GM18517 (cell line): ENCODE data around the gene XPO4.
"Not testable (repeated sequence)": the region's sequence is repeated elsewhere in the genome, so short reads cannot be mapped to it uniquely, and the experiment has no call there.

ENCODE experiments used
- ATAC-seq: cut with Tn5 transposase; IDR thresholded peaks from one replicate; pipeline ENCODE4 v1.9.1; 2021; ENCODE audit warnings: mild to moderate bottlenecking, moderate library complexity; ENCODE audit not compliant: unreplicated experiment

The XPO4 gene

DNA sequence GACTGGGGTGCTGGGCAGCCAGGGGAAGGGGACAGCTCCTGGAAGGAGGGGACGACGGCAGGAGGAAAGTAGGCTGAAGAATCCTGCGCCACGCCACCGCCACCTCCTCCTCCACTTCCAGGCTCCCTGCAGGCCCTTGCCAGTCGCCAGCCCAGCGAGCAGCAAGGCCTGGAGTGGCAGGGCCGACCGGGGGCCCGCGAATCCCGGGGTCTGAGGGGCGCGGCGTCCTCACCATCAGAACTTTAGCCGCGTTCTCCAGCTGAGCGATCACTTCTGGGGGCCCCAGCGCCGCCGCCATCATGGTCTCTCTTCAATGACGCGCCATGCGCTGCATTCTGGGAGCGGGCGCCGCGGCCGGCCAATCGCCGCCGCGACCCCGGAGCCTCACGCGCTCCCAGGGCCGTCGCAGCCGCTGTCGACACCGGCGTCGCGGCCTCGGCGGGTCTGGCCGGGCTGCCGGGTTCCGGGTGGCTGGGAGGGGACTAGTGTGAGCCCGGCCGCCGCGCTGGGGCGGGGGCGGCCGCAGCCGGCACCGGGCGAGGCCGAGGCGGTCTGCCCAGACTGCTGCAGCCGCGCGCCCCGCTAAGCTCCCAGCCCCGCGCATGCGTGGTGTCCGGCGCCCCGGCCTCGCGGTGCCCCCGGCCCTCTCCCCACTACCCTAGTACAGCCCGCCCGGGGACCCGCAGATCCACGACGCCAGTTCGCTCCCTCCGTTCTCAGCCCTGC is at the start of gene XPO4:
Gene XPO4, minus strand, starts transcription at position 309 of the 726 bp plus-strand sequence. Its CDS starts 8 bp downstream, at position 301.
- peak; percentile 93 for ATAC-seq

DNA sequence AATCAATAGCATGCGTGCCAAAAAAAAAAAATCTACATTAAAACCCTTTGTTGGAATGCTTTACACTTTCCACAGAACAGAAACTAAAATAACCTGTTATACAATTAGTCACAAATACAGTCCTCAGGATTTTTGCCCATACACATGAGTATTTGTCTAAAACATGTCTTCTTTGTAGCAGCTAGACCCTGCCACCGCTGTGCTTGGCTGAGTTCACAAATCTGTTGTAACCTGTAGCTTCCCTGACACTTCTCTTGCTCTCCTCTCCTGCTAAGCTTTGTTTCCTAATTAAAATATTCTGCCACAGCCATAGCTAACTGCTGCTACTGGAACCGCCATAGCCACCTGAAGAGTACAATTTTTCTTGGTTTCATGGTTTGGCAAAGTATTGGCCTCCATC is 45.5 kb upstream of the XPO4 start:
- not testable (repeated sequence) for ATAC-seq

DNA sequence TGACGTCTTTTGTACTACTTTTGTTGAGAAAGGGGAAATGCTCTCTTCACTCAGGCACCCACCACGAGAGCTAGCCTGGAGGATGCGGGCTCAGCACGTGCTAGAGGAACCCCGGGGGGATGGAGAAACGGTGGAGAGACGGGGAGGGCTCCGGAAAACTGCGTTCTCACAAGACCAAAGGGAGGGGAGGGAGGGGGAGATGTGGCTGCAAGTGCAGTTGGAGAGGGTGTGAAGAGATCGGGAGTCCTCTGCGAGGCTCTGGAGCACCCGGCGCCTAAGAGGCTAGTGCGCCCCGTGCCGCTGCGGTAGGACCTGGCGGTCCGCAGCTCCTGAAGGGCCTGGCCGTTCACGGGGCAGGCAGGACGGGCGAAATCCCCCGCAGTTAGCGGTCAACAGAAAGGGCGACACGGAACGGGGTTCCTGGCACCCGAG is 43.4 kb upstream of the XPO4 start:
- ATAC-seq = no peak

DNA sequence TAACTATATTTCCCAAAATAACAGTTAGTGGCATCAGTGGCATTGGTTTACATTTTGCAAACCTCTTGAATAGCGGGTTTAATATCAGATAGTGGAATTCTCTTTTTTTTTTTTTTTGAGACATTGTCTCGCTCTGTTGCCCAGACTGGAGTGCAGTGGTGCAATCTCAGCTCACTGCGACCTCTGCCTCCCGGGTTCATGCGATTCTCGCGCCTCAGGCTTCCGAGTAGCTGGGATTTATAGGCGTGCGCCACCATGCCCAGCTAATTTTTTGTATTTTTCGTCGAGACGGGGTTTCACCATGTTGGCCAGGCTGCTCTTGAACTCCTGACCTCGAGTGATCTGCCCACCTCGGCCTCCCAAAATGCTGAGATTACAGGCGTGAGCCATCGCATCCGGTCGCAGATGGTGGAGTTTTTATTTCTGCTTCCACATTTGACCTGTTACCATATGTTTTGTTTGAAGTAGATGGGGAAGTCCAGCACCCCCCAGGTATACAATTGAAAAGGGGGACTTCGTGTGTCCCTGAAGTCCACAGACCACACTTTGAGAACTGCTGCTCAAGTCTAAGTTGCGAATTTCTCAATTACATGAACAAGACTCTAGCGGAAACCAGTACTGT is 40.5 kb upstream of the XPO4 start:
- ATAC-seq = no peak

DNA sequence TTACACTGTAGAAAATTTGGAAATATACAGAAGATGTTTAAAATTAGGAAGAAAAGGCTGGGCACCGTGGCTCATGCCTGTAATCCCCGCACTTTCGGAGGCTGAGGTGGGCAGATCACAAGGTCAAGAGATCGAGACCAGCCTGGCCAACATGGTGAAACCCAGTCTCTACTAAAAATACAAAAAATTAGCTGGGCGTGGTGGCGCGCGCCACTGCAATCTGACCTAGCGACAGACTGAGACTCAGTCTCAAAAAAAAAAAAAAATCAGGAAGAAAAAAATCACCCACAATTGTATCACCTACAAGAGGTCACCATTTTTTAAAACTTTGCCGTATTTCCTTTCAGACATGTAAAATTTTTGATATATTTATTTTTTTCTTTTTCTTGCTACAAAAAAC is 38.0 kb upstream of the XPO4 start:
- ATAC-seq = not testable (repeated sequence)

DNA sequence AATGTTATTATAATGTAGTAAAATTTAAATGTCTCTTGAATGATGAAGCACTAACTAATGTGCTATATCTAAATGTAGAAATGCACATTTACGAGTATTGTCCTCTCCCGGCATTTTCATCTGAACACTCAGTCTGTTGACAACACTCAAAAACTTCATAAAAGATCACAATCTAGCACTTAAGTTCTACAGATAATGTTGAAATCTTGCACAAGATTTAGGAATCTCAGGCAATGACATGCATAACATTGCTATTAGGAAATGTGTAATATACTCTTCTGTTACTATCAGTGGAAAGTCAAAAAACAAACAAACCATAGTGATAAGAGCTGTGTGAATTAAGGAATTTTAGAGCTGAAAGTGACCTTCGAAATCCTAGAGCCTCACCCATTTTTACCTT is 37.5 kb upstream of the XPO4 start:
- no peak for ATAC-seq

DNA sequence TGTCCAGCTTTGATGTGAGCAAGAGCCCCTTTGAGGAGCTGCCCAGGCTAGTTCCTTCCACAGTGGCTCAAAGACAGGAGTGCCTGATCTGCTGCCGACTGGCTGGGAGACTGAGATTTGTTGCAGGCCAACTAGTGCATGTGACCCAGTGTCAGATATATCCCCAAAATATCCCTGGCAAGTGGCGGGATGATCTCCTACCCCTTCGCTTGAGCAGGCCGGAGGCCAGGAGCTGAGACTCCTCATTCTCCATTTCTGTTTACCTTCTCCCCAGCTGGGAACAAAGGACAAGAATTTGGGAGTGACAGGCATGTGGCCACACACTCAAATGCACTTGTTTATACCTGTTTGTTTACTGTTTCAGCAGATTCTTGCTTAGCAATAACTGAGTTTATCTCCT is 37.1 kb upstream of the XPO4 start:
- no peak for ATAC-seq

DNA sequence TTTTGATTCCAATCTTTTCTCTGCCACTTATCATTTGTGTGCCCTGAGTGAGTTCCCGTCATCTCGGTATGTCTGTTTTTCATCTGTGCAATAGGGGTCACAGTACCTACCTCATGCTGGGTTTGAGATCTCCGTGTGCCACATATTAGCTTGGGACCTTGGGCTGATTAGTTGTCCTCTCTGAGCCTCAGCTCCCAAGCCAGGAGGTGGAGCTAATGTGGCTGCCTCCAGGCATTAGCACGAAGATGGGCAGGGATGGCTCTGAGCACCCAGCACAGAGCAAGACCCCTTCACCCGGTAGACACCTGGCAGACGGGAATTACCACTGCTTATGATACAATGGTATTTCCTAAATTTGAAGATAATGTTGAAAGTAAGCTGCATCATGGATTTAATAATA is 35.8 kb upstream of the XPO4 start:
- ATAC-seq = no peak

DNA sequence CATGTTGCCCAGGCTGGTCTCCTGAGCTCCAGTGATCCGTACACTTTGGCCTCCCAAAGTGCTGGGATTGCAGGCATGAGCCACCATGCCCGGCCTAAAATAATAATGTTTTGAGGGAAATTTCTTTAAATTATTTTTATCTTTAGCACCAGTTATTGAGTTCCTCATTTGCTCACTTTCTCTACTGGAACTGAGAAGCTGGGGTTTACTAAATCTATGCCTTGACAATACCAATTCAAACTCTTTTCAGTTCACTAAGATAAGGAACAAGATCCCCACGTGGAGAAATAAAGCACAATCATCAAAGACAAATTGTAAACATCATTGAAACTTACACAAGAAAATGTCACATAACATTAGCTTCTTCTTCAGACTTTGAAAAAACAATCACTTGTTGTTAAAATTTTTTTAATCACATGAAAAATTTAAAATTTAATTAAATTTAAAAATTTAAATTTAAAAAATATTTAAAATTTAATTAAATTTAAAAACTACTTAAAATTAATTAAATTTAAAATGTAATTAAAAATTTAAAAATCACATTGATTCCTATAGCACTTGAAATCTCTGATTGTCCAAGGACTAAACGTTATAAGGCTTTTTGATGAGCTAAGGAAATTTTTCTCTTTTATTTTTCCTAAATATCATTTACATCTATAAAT is 25.2 kb upstream of the XPO4 start:
- no peak for ATAC-seq

DNA sequence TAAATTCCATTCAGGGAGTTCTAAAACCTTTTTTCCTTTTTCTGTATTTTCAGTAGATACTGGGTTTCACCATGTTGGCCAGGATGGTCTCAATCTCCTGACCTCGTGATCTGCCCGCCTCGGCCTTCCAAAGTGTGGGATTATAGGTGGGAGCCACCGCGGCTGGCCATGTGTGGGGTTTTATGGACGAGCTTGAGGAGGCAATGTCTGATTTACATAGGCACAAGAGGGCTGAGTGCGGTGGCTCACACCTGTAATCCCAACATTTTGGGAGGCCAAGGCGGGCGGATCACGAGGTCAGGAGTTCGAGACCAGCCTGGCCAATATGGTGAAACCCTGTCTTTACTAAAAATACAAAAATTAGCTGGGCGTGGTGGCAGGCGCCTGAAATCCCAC is 22.8 kb upstream of the XPO4 start:
- not testable (repeated sequence) for ATAC-seq

DNA sequence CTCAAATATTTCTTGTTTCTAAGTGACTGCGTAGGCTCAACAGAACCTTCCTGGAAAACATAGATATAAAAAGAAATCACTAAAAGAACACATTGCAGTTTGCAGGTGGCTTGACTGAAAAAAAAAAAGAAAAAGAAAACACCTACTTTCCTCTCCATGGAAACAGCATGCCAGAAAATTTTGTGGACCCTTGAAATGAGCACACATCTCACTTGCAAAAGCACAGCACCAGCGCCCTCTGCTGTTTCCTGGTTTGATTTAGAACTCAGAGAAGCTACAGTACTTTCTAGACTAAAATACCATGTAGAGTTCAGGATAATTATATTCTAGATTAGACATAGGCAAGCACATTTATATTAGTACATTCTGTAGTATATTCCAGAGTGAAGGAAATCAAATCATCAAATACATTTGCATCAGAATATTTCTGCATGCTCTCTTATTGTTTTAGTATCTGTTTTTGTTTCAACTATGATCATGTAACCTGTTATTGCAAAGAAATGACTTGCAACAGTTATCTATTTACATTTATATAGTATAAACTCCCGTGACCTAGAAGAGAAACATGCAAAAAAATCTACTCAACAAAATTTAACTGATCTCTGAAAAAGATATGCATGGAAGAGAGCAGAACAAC is 22.3 kb upstream of the XPO4 start:
- no peak for ATAC-seq

DNA sequence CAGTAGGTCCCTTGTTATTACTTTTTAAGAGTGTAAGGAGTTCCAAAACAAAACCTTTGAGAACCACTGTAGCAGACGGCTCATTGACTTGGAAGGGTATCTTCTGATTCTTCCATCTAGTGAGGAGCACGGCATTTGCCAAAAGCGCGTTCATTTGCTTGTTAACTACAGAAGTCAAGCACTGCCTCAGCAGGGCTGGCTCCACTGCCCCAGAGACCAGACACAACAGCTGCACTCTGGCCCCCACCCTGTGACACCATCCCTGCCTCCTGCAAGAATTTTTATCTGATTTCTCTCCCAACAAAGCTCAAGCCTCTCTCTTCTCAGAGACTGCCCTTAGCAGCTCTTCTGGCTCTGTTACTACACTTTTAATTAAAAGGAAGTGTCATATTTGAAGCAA is 20.7 kb upstream of the XPO4 start:
- ATAC-seq = no peak

DNA sequence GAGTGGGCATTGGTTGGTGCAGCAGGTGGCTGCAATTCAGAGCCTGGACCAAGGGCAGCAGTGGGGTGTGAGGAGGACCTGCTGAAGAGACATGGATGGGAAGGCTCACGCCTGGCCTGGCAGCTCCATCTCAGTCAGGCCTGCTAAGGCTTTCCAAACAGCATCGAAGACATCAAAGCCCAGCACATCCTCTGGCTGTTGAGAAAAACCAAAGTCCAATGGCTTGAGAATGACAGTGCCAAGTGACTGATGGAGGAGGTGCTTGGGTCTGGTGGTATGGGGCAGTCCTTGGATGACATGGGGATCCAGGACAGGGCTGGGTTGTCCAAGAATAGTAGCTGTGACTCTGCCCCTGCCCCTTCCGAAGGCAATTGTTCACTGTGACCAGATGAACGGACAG is 19.0 kb upstream of the XPO4 start:
- no peak for ATAC-seq

DNA sequence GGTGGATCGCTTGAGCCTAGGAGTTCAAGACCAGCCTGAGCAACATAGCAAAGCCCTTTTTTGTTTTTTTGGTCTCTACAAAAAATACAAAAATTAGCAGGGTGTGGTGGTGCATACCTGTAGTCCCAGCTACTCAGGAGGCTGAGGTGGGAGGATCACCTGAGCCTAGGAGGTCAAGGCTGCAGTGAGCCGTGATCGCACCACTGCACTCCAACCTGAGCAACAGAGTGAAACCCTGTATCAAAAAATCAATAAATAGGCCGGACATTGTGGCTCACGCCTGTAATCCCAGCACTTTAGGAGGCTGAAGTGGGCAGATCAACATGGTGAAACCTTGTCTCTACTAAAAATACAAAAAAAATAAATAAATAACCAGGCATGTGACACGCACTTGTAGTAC is 13.1 kb upstream of the XPO4 start:
- ATAC-seq = not testable (repeated sequence)

DNA sequence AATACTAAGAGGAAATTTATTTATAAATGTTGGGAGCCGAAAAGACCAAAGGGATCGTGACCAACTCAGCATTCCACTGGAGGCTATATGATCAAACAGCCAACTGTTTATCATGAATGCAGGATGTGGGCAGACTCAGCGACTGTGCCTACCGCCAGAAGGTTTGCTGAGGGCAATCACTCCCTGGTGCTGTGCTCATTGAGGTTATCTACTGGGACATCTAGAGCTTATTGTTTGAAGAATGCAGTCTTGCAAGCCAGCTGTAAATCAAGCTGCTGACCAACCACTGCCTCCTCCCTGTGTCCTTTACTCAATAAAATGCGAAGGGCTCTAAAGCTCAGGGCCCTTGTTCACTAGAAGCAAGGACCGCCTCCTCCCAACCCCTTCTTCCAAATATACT is 8.5 kb upstream of the XPO4 start:
- ATAC-seq = no peak

DNA sequence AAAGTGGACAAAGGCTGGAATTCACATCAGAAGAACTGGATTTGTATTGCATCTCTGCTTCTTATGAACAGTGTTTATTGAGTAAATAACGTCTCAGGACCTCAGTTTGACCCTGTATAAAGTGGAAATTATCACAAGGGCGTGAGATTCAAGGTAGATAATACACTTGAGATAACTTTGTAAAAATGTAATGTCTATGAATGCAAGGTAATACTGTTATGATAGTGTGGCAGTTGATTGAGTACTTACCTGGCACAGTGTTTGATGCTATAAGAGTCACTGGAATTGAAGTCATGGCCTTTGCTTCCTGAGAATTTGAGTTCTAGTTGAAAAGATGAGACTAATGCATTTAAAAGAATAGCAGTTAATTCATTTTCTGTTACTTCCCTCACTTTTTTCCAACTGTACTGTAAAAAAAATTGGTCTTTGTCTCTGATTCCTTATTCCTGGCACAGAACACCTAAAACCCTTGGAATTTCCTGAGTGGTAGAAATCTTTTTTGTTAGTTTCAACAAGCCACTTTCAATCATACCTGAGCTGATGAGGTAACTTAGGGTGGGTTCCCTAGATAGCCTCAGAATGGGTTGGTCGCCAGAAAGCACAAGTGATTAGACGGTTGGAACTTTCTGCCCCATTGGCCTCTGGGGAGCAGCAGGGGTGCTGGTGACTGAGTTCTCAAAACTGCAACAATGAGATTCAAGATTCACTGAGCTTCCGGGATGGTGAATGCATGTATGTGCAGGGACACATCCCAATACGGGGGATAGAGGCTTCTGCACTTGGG is 6.4 kb upstream of the XPO4 start:
- ATAC-seq = no peak

DNA sequence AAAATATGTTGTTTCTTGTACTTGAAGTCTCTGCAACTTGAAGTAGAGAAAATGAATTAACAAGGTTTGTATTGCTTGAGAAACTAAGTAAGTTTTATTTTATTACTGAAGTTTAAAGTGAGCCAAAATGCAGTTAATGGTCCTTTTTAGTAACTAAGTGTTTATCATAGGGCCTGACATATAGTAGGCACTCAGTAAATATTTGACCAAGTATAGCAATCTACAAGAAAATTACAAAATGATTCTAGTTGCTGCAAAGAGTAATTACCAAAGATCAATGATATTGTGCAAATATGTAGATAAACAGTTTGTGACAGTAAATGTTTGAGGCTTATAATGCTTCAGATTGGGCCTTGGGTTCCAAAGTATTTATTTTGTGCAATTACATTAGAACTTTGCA is 2.4 kb upstream of the XPO4 start:
- ATAC-seq = no peak

DNA sequence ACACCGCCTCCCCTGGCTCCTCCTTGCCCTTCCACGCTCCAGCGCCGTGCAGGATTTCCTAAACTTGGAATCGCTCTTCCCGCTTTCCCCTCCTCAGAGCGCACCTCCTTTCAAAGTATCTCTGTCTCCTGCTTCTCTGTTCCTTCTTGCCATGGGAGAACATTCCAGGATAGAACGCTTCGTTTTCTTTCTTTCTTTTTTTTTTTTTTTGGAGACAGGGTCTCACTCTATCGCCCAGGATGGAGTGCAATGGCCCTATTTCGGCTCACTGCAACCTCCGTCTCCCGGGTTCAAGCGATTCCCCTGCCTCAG is 574 bp upstream of the XPO4 start:
- no peak for ATAC-seq

DNA sequence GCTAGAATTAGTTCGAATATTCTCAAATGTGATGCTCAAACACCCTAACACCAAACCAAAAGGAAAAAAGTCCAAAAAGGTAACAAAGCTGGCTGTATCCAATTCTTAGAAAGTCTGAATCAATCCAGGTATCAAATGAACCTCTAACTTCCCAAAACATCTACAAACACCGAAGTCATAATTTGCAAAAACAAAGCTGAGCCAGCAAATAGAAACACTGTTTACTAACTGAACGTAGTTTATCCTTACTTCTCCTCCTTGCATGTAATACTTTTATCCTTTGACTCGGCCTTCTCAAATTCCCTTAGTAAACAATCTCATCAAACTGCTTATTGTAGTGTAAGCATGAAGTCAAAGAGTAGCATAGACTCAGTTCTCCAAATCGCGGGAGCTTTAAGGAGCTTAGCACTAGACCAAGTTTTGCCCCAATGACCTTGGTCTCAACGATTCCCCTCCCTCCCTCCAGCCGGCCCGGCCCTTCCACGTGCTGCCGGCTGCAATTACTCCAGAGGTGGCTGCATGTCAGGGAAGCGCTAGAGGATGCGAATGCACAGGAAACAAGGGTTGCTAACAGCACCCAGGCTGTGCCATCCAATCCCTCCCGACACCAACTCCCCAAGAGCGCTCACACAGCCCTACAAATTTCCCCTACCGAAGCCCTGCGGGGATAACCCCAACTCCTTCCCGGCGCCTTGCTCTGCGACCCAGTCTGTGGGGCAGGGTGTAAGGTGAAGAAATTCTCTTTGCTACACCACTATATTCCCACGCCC is 693 bp downstream of the XPO4 start:
- peak; percentile 30 for ATAC-seq

DNA sequence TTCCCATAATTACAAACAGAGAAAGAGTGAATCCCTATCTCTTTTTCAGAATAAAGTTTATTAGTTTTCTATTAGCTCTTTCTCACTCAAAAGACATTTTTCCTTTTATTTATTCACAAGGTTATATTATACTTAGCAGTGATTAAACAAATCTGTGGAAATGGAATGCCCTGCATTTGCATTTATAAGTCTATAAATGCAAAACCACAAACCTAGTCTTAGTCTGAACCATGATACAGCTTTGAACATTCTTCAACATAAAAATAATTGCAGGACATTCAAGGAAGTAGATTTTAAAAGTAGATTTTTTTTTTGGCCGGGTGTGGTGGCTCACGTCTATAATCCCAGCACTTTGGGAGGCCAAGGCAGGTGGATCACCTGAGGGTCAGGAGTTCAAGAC is 8.3 kb downstream of the XPO4 start:
- ATAC-seq = no peak
